GM18951 (cell line): Measurements from ENCODE around the gene ATL1.
"Not testable (repeated sequence)": the region's sequence is repeated elsewhere in the genome, so short reads cannot be mapped to it uniquely, and the experiment has no call there.

Experiments used
- POLR2A ChIP-seq: IDR thresholded peaks from 4 replicates; pipeline ENCODE4 v1.6.1; 2011; ENCODE audit warnings: mild to moderate bottlenecking; ENCODE audit not compliant: insufficient read length, insufficient read depth; ENCODE audit errors: extremely low read depth
- in situ Hi-C: fragments of 300-500 bp; cut with MboI; formaldehyde crosslinking; loops from one replicate; pipeline ENCODE4 v1.12.0; 2022; ENCODE audit warnings: low sequenced_read_pairs, mixed read lengths, inconsistent platforms; ENCODE audit not compliant: unreplicated experiment

Gene ATL1

GRCh38 chr14:50542941-50543418 lies 17.0 kb upstream of the ATL1 start:
- no peak for TF ChIP-seq POLR2A
- in situ Hi-C loops: loop anchor here (25.0 kb wide), 1 partner anchor 681 kb away; the partner anchor contains the start of gene NEMF

GRCh38 chr14:50544911-50545310 lies 15.0 kb upstream of the ATL1 start:
- no peak for TF ChIP-seq POLR2A
- in situ Hi-C loops: loop anchor here (25.0 kb wide), 1 partner anchor 683 kb away; the partner anchor contains the start of gene NEMF

GRCh38 chr14:50545618-50546017 lies 14.3 kb upstream of the ATL1 start:
- in situ Hi-C loops: loop anchor here (25.0 kb wide), 1 partner anchor 683 kb away; the partner anchor contains the start of gene NEMF
- no peak for TF ChIP-seq POLR2A

- in situ Hi-C loops: no loop called here
- no peak for TF ChIP-seq POLR2A
Measured at GRCh38 chr14:50550294-50550693, 9.7 kb upstream of the ATL1 start.

GRCh38 chr14:50551877-50552276 lies 8.1 kb upstream of the ATL1 start:
- no peak for TF ChIP-seq POLR2A
- in situ Hi-C loops: no loop called here

- in situ Hi-C loops: not testable (repeated sequence)
Measured at GRCh38 chr14:50552796-50553195, 7.1 kb upstream of the ATL1 start.

GRCh38 chr14:50560931-50561285 lies 963 bp downstream of the ATL1 start:
- in situ Hi-C loops: no loop called here
- no peak for TF ChIP-seq POLR2A

- in situ Hi-C loops: no loop called here
- no peak for TF ChIP-seq POLR2A
Measured at GRCh38 chr14:50562841-50563240, 2.9 kb downstream of the ATL1 start.

- TF ChIP-seq POLR2A: no peak
Measured at GRCh38 chr14:50569714-50570274, 9.8 kb downstream of the ATL1 start.

GRCh38 chr14:50573862-50574261 lies 13.9 kb downstream of the ATL1 start:
- TF ChIP-seq POLR2A: no peak
- in situ Hi-C loops: no loop called here

More at GRCh38 chr14:50569714-50570274, 9.8 kb downstream of the ATL1 start:
- in situ Hi-C loops: no loop called here

GRCh38 chr14:50575769-50576168 lies 15.8 kb downstream of the ATL1 start:
- no peak for TF ChIP-seq POLR2A
- in situ Hi-C loops: no loop called here

GRCh38 chr14:50577982-50578381 lies 18.0 kb downstream of the ATL1 start:
- in situ Hi-C loops: no loop called here

GRCh38 chr14:50578433-50578832 lies 18.5 kb downstream of the ATL1 start:
- TF ChIP-seq POLR2A: no peak
- in situ Hi-C loops: no loop called here

More at GRCh38 chr14:50577982-50578381, 18.0 kb downstream of the ATL1 start:
- no peak for TF ChIP-seq POLR2A

GRCh38 chr14:50590464-50590863 lies 30.5 kb downstream of the ATL1 start:
- no peak for TF ChIP-seq POLR2A
- in situ Hi-C loops: no loop called here

- in situ Hi-C loops: no loop called here
- TF ChIP-seq POLR2A: no peak
Measured at GRCh38 chr14:50594577-50595316, 34.8 kb downstream of the ATL1 start.

GRCh38 chr14:50598765-50599164 lies 38.8 kb downstream of the ATL1 start:
- in situ Hi-C loops: no loop called here
- TF ChIP-seq POLR2A: no peak
